HG03135 (cell line): Measurements from ENCODE around the gene CBLB.

Experiments used
- ATAC-seq: cut with Tn5 transposase; IDR thresholded peaks from one replicate; pipeline ENCODE4 v1.9.1; 2021; ENCODE audit warnings: mild to moderate bottlenecking, moderate library complexity; ENCODE audit not compliant: unreplicated experiment

The CBLB gene

DNA sequence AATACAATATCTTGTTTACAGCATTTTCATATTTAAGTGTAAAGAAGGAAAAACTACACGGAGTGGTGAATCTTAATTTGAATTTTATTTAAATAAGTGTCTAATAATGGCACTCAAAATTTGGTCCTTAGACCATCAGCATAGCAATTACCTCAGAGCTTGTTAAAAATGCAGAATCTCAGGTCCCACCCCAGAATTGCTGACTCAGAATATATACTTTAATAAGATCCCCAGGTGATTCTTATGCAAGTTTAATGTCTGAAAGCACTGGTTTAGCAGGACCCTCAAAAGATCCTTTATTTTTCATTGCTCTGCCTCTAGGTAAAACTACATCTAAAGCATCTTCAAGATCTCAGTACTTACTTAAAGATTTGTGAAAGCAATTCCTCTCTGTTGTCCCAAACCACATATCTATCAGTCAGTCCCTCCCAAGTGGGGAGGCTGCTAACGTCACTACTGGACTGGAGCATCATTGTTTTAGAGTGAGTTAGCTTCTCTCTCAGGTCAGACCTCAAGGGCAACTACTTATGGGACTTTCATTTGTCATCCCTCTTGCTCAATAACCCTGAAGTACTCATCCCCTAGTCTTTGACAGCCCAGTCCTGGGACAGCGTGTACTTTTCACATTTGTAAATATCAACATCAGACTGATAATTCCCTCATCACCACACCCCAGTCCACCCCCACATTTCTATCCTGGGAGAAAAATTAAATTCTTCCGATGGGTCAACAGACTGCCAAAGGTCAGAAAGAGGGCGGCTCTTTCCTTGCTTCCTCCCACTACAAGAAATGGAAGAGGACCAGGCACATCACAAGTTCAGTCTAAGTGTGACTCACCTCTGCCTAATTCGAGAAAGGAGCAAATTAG is 76.7 kb downstream of the CBLB start:
- ATAC-seq: no peak

DNA sequence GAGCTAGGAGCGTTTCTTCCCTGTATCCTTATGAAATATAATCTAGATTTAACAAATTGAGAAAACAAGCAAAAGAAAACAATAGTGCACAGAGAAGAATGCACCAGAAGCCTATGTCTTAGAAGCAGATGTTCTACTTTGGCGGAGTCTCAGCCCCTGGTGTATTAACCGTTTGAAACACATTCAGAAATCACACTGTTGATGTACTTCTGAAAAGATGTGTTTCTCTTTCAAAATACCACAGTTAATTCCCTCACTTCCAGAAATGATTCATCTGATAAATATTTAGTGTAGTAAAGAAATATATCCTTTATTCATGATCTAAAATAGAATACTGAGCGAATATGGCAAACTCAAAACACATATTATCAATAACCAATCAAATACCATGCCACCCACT is 77.7 kb downstream of the CBLB start:
- no peak for ATAC-seq

DNA sequence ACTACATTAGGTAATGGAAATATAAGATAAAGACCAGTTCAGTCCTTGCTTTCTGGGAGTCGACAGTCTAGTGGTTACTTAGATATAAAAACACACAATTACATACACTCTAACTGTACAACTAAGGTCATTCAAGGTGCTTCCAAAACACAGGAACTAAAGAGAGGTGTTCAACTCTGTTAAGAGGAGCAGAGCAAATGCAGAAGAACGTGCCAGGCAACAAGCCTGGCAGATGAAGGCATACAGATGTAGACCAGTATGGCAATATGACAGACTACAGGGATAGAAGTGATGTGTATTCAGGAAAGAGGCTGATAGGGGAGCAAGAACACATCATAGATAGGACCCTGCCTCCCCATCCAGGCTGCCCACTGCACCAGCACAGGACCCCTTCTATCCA is 78.3 kb downstream of the CBLB start:
- no peak for ATAC-seq

DNA sequence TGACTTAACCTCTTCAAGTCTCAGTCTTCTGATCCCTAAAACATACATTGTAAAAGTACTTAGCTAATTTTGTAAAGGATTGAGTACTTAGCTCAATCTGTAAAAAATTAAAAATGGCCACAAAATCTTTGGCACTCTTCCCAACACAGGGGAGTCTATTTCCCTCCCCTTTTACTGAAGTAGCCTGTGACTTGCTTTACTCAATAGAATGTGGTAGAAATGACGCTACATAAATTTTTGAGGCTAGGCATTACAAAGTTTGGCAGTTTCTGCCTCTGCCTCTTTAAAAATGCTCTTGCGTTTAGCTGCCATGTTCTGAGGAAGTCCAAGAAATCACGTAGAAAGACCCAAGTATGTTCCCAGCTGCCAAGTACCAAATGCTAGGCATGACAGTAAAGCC is 80.2 kb downstream of the CBLB start:
- no peak for ATAC-seq

DNA sequence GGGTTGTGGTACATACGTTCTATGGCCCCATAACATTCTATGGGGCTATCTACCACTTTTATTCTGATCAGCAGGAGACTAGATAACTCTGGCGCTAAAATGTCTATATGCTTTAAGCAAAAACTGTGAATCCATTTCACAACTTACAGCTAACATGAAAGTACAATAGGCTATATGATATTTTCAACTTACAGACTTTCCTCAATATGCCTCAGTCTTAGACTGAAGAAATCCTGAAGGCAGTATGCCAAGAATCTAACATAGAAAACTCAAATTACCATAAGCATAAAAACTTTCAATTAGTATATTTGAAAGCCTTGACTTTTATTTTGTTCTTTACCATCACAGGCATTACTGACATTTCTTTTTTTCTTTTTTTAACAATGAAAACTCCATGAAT is 81.4 kb downstream of the CBLB start:
- no peak for ATAC-seq

DNA sequence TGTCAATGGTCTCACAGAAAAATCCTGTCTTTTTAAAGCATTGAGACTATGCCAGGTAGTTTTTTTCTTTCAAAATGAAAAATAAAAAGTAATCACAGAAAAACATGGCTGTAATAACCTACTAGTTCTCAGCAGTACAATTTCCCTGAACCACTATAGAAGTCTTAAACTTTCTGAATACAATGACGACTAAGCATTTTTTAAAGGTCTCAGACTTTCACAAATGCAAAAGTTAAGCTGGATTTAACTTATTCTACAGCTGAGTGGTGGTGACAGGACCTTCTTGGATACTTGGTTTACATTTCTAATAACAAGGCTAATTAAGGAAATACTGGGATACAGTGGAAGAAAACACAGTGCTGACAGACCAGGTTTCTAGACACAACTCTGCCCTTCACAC is 81.8 kb downstream of the CBLB start:
- ATAC-seq: no peak

DNA sequence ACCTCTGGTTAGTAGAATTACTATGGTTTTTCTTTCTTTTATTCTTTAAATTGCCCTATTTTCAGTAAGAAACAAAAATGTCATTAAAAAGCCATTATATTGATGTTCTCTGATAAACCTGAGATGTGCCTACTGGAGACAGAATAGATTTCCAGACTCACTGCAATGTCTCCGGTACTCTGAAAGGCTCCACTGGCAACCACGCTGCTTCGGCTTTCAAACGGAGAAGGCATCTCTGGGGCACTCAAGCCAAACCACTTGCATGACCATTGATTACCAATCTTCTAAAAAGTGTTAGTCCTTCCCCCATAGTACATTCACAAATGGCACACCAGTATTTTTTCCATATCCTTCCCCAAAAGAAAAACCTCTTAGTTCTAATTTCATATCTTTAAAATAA is 82.6 kb downstream of the CBLB start:
- ATAC-seq: no peak

DNA sequence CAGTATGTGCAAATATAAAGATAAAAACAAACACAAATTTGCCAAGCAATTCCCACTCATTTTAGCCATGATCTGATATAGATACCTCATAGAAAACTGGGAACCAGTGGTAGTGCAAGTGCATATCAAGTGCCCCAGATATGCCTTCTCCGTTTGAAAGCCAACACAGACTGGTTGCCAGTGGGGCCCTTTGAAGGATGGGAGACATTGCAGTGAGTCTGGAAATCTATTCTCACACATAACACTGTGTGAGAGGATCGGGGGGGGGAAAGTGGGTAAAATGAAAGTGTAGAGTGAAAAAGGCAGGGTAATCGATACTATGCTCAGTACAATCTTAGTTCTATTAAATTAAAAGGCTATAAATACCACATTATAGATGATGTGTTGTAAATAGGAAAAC is 83.0 kb downstream of the CBLB start:
- ATAC-seq: no peak

DNA sequence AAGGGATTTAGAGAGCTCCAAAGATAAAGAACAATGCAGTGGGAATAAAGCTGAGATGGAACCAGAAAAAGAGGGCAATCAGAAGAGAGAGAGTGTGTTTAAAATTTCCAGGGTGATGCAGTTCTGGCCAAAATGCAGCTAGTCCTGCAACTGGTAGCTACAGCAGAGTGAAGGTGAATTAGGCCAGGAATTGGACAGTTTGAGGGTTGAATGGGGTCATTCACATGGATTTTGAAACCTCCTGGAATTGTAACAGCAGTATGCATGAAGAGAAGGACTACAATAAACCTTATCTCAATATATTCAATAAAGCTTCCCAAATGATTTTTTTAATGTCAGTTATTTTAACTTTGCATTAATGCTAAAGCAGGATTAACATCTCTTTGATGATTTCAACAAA is 85.2 kb downstream of the CBLB start:
- no peak for ATAC-seq

DNA sequence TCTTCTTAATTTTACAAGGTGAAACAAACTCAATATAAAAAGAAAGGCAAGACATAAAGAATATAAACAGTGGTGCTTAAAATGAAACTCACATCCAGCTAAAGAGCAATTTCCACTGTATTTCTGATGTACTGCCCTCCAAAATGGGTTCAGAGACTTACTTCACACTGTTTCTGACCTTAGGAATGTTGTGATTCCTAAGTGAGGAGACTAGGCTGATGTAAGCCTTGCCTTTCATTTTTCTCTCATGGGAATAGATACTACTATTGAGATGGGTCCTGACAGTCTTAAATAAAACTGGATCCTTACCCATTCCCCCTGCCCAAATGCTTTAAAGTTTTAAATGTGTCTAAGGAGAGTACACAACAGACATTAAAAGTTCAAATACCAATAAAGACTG is 86.9 kb downstream of the CBLB start:
- no peak for ATAC-seq

DNA sequence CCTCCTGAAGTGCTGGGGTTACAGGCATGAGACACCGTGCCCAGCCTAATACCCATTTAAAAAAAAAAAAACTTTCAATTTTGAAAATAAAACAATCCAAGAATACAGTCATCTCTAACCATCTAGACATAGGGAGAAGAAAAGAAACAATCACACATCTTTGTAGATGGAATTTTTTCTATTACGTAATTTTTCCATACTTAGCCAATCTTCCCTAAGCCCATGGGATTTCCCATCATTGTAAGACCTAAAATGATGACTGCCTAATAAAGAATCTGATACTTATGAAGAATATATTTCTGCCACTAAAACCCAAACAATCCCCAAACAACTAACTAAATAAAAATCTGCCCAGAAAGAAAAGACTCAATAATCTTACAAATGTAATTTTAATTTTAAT is 88.7 kb downstream of the CBLB start:
- no peak for ATAC-seq

DNA sequence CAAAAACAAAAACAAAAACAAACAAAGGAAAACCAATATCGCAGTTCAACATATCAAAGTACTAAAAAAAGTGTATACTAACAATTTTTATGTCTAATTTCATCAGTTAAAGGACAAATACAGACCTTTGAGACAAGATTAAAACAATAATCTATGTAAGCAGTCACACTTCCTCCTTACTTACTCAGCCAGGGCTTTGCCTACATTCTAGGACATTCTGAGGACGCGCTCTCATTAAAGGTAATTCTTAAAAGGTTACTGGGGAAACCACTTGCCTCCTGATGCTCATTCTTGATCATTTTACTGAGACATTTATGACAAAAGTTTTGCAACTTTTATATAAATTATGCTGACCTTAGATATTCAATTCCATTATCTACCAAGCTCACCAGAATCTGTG is 93.4 kb downstream of the CBLB start:
- ATAC-seq: no peak

DNA sequence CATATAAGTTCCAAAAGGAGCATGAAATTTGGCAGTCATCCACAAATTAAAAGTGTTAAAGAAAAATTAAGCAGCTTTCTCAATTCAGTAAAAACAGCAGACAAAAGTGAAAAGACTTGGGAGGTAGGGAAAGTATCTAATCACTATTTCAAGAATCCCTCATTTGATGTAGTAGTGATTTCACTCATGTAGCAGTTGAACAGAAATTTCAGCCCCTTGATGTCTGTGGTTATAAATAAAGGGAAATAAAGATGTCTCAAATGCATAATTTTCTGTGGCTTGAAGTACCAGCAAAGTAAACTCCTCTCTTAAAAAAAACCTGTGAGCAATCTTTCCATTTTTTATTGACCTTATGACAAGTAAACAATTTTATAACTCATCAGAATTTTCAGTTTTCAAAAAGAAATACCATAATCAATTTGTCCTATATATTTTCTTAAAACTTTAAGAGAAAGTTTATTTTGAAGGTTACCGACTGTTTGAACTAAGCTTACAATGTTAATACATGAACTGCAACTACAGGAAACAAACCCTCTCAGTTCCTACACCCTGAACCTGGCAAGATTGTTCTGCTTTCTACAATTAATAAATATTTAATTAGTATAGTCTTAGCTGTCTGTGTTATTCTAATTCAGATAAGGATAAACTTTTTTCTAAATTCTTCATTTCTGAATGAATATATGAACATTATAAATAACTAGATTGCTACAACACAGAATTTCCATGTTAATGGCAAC is 94.2 kb downstream of the CBLB start:
- no peak for ATAC-seq

DNA sequence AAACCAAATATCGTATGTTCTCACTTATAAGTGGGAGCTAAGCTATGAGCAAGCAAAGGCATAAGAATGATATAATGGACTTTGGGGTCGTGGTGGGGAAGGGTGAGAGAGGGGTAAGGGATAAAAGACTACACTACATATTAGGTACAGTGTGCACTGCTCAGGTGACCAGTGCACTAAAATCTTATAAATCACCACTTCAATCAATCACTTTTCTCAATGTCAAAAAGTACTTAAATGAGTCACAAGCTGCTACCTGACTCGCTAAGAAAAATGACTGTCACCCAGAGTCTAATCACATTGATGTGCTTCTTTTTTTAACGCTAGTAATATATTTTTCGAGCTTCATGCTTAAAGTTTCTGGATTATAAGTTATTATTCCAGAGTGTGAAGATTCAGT is 95.5 kb downstream of the CBLB start:
- no peak for ATAC-seq

DNA sequence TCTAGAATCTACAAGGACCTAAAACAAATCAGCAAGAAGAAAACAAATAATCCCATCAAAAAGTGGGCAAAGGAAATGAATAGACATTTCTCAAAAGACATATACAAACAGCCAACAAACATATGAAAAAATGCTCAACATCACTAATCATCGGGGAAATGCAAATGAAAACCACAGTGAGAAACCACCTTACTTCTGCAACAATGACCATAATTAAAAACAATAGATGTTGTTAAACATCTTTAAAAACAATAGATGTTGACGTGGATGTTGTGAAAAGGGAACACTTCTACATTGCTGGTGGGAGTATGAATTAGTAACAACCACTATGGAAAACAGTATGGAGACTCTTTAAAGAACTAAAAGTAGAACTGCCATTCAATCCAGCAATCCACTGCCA is 96.2 kb downstream of the CBLB start:
- ATAC-seq: no peak

DNA sequence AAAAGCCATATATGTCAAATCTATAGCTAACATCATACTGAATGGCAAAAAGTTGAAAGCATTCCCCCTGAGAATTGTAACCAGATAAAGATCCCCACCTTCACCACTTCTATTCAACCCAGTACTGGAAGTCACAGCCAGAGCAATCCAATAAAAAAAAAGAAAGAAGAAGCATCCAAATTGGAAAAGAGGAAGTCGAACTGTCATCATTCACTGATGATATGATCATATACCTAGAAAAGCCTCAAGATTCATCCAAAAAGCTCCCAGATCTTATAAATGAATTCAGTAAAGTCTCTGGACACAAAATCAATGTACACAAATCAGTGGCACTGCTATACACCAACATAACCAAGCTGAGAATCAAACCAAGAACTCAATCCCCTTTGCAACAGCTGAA is 97.4 kb downstream of the CBLB start:
- no peak for ATAC-seq

DNA sequence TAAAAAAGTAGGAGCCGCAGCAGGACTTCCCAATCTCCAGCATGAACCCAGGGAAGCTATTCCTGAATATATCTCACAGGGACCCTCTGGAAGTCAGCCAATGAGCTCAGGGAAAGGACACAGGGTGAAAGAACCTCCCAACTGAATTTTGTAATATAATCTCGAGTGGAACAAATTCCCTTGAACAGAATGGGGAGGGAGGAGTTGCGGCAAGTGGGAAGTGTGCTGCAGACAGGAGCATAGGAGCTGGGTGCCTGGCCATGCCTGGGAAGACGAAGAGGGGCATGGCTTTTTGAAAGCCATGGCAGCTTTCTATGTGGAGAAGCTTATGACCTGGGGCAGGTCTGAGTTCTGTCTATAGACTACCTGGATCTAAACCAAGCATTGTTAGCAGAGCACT is 98.4 kb downstream of the CBLB start:
- no peak for ATAC-seq

DNA sequence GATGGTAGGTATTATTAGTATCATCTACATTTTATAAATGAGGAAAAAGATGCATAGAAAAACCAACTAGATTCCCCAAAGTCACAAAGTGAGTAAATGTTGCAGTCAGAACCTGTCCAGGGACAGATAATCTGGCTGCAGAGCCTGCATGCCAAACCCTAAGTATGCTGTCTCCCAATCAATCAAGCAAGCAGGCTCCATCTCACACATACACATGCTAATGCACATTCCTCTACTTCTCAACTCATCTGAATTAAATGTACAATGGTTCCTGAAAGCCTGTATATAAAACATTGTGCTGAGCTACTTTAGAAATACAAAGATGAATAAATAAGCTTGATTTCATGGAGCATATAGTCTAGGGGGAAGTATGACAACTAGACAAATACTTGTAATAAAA is 101.0 kb downstream of the CBLB start:
- no peak for ATAC-seq

DNA sequence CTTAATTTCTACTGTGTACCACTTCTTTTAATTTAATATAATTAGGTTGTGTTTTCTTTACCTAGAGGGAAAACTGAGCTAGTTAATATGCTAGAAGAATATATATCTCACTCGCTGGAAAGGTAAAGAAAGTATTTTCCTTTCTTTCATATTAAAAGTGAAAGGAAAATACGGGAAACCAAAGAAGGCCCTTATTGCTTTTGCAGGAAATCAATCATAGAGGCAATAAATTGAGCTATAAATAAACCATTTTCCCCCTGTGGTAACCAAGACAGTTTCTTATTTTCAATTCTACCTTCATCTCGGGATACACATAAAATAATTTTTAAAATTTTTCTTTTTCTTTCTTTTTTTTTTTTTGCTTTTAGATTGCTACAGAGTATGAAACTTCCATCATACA is 101.6 kb downstream of the CBLB start:
- no peak for ATAC-seq

DNA sequence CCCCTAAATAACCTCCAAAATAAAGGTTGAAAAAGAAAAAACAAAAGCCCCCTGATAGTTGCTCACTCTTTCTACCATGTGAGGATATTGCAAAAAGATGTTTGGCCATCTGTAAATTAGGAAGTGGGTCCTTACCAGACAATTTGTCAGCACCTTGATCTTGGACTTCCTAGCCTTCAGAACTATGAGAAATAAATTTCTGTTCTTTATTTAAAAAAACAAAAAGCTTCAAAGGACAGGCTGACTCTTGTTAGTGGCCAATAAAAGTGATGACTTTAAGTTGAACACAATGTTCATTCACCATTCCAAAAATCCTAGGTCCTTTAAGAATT is 103.5 kb downstream of the CBLB start:
- ATAC-seq: no peak

DNA sequence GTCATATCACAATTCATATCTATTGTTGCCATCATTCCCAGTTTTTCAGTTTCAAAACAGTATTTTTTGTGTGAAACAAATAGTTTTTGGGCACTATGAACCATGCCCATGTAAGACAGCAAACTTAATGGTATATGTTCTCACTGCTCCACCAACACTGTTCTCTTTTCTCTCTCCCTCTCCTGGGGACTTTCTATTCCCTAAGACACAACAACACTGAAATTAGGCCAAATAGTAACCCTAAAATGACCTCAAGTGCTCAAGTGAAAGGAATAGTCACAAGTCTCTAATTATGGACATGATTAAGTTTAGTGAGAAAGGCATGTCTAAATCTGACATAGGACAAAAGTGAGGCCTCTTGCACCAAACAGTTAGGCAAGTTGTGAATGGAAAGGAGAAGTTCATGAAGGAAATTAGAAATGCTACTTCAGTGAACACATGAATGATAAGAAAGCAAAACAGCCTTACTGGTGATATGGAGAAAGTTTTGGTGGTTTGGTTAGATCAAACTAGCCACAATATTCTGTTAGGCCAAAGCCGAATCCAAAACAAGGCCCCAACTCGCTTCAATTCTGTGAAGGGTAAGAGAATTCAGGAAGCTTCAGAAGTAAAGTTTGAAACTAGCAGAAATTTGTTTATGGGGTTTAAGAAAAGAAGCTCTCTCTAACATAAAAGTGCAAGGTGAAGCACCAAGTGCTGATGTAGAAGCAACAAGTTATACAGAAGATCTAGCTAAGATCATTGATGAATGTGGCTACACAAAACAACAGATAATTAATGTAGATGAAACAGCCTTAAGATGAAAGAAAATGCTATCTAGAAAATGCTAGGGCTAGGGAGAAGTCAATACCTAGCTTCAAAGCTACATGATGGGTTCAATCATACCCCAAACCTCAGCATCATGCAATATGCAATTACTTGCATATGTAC is 104.2 kb downstream of the CBLB start:
- ATAC-seq: no peak

DNA sequence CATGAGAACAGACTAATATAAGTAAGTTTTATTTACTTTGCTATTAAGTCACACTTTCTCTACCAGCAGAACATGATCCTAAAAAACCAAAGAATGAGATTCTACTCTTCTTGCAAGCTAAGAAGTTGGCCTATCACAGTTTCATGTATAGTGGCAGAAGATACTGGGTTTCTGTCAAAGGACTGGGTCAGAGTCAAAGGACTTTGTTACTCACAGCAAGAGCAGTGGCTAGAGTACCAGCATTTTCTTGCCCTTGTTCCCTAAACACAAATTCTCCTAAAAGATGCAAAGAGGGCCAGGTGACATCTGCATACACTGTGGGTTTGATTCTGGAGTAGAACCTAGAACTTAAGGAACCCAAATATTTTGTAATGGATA is 105.2 kb downstream of the CBLB start:
- ATAC-seq: no peak
